Stimulated activated memory B cell treated with anti-CD40 and anti-IgM and Interleukin-4, amounts not matched to agents 10 μg/mL and 1 μg/mL and 100 μg/mL, for 72 hours (primary cell): ENCODE data around the gene TNPO1.
"Not testable (repeated sequence)": the region's sequence is repeated elsewhere in the genome, so short reads cannot be mapped to it uniquely, and the experiment has no call there.

ENCODE experiments used
- ATAC-seq: fragments of 150-1000 bp; cut with Tn5 transposase; 2 replicates; pipeline ENCODE4 v1.10.0; 2021
- H3K27ac Mint-ChIP-seq: one replicate; pipeline ENCODE4 v1.8.0; 2022; ENCODE audit warnings: mild to moderate bottlenecking, mixed read lengths
- H3K27me3 Mint-ChIP-seq: one replicate; pipeline ENCODE4 v1.8.0; 2022; ENCODE audit warnings: mixed read lengths
- H3K36me3 Mint-ChIP-seq: one replicate; pipeline ENCODE4 v1.8.0; 2022; ENCODE audit warnings: mixed read lengths
- H3K4me1 Mint-ChIP-seq: one replicate; pipeline ENCODE4 v1.8.0; 2022; ENCODE audit warnings: mixed read lengths
- H3K4me3 Mint-ChIP-seq: one replicate; pipeline ENCODE4 v1.8.0; 2022; ENCODE audit warnings: mild to moderate bottlenecking, moderate library complexity, mixed read lengths
- H3K9me3 Mint-ChIP-seq: one replicate; pipeline ENCODE4 v1.8.0; 2022; ENCODE audit warnings: mixed read lengths

The TNPO1 gene

GRCh38 chr5:72816284-72817075 lies at the start of gene TNPO1:
TSS of gene TNPO1 (plus strand) at chr5:72816661. CDS start at chr5:72816738, 77 bp downstream.
- peak; percentile 95 for ATAC-seq
- peak within 1 kb of the TSS; percentile 97 for H3K27ac Mint-ChIP-seq
- peaks cover 15% of the 10 kb centered on the region for H3K27me3 Mint-ChIP-seq
- no peaks in the 10 kb centered on the region for H3K36me3 Mint-ChIP-seq
- no peaks in the 10 kb centered on the region for H3K9me3 Mint-ChIP-seq
- peak within 1 kb of the TSS; percentile 97 for H3K4me3 Mint-ChIP-seq
- H3K4me1 Mint-ChIP-seq = peaks cover 22% of the 10 kb centered on the region

GRCh38 chr5:72767289-72768010 lies 49.0 kb upstream of the TNPO1 start:
- Mint-ChIP-seq H3K4me3 (no peak overlapping the region), H3K36me3 (no peaks in the 10 kb centered on the region), H3K27ac (no peak overlapping the region), H3K27me3 (peaks cover 12% of the 10 kb centered on the region), H3K4me1 (no peaks in the 10 kb centered on the region), H3K9me3 (no peaks in the 10 kb centered on the region)
- no peak for ATAC-seq

- ATAC-seq = no peak
- no peak overlapping the region for H3K4me3 Mint-ChIP-seq
- H3K9me3 Mint-ChIP-seq = peaks cover 3% of the 10 kb centered on the region
- H3K4me1 Mint-ChIP-seq = no peaks in the 10 kb centered on the region
- H3K36me3 Mint-ChIP-seq = no peaks in the 10 kb centered on the region
- no peak overlapping the region for H3K27ac Mint-ChIP-seq
- no peaks in the 10 kb centered on the region for H3K27me3 Mint-ChIP-seq
Measured at GRCh38 chr5:72770266-72770665, 46.2 kb upstream of the TNPO1 start.

GRCh38 chr5:72776684-72777083 lies 39.8 kb upstream of the TNPO1 start:
- Mint-ChIP-seq H3K27ac (no peak overlapping the region), H3K27me3 (peaks cover 41% of the 10 kb centered on the region), H3K4me3 (no peak overlapping the region), H3K4me1 (no peaks in the 10 kb centered on the region), H3K9me3 (peaks cover 31% of the 10 kb centered on the region), H3K36me3 (peaks cover 23% of the 10 kb centered on the region)
- ATAC-seq = no peak

- peaks cover 31% of the 10 kb centered on the region for H3K9me3 Mint-ChIP-seq
- H3K4me1 Mint-ChIP-seq = no peaks in the 10 kb centered on the region
- ATAC-seq = no peak
- no peak overlapping the region for H3K27ac Mint-ChIP-seq
- peaks cover 41% of the 10 kb centered on the region for H3K27me3 Mint-ChIP-seq
- H3K4me3 Mint-ChIP-seq = no peak overlapping the region
- peaks cover 23% of the 10 kb centered on the region for H3K36me3 Mint-ChIP-seq
Measured at GRCh38 chr5:72779520-72779919, 36.9 kb upstream of the TNPO1 start.

- H3K4me3 Mint-ChIP-seq = no peak overlapping the region
- no peaks in the 10 kb centered on the region for H3K4me1 Mint-ChIP-seq
- H3K27me3 Mint-ChIP-seq = peaks cover 27% of the 10 kb centered on the region
- H3K36me3 Mint-ChIP-seq = peaks cover 8% of the 10 kb centered on the region
- no peak overlapping the region for H3K27ac Mint-ChIP-seq
- ATAC-seq = no peak
- H3K9me3 Mint-ChIP-seq = peaks cover 9% of the 10 kb centered on the region
Measured at GRCh38 chr5:72783354-72783753, 33.1 kb upstream of the TNPO1 start.

GRCh38 chr5:72784129-72784528 lies 32.3 kb upstream of the TNPO1 start:
- Mint-ChIP-seq H3K27me3 (peaks cover 27% of the 10 kb centered on the region), H3K9me3 (peaks cover 4% of the 10 kb centered on the region), H3K4me1 (no peaks in the 10 kb centered on the region), H3K36me3 (peaks cover 1% of the 10 kb centered on the region), H3K4me3 (no peak overlapping the region), H3K27ac (no peak overlapping the region)
- ATAC-seq = no peak

GRCh38 chr5:72785801-72786200 lies 30.7 kb upstream of the TNPO1 start:
- Mint-ChIP-seq H3K4me1 (no peaks in the 10 kb centered on the region), H3K4me3 (no peak overlapping the region), H3K9me3 (no peaks in the 10 kb centered on the region), H3K36me3 (no peaks in the 10 kb centered on the region), H3K27ac (no peak overlapping the region), H3K27me3 (peaks cover 14% of the 10 kb centered on the region)
- no peak for ATAC-seq

- Mint-ChIP-seq H3K27me3 (peaks cover 14% of the 10 kb centered on the region), H3K27ac (no peak overlapping the region), H3K4me1 (no peaks in the 10 kb centered on the region), H3K4me3 (no peak overlapping the region), H3K9me3 (no peaks in the 10 kb centered on the region), H3K36me3 (no peaks in the 10 kb centered on the region)
- ATAC-seq = no peak
Measured at GRCh38 chr5:72786676-72787075, 29.8 kb upstream of the TNPO1 start.

- Mint-ChIP-seq H3K36me3 (no peaks in the 10 kb centered on the region), H3K4me1 (no peaks in the 10 kb centered on the region), H3K27me3 (peaks cover 25% of the 10 kb centered on the region), H3K9me3 (no peaks in the 10 kb centered on the region), H3K4me3 (no peak overlapping the region), H3K27ac (no peak overlapping the region)
- no peak for ATAC-seq
Measured at GRCh38 chr5:72788866-72789505, 27.5 kb upstream of the TNPO1 start.

GRCh38 chr5:72790186-72790585 lies 26.3 kb upstream of the TNPO1 start:
- Mint-ChIP-seq H3K27me3 (peaks cover 37% of the 10 kb centered on the region), H3K27ac (no peak overlapping the region), H3K36me3 (no peaks in the 10 kb centered on the region), H3K9me3 (no peaks in the 10 kb centered on the region), H3K4me1 (no peaks in the 10 kb centered on the region), H3K4me3 (no peak overlapping the region)
- no peak for ATAC-seq

GRCh38 chr5:72792662-72793061 lies 23.8 kb upstream of the TNPO1 start:
- not testable (repeated sequence) for H3K9me3 Mint-ChIP-seq, H3K4me3 Mint-ChIP-seq, H3K4me1 Mint-ChIP-seq, H3K36me3 Mint-ChIP-seq, ATAC-seq, H3K27ac Mint-ChIP-seq
- H3K27me3 Mint-ChIP-seq = peaks cover 48% of the 10 kb centered on the region

- Mint-ChIP-seq H3K27ac (no peak overlapping the region), H3K9me3 (no peaks in the 10 kb centered on the region), H3K4me3 (no peak overlapping the region), H3K36me3 (no peaks in the 10 kb centered on the region), H3K4me1 (peaks cover 6% of the 10 kb centered on the region), H3K27me3 (peaks cover 34% of the 10 kb centered on the region)
- no peak for ATAC-seq
Measured at GRCh38 chr5:72796001-72796400, 20.5 kb upstream of the TNPO1 start.

- Mint-ChIP-seq H3K27me3 (peaks cover 24% of the 10 kb centered on the region), H3K4me1 (peaks cover 6% of the 10 kb centered on the region), H3K36me3 (peaks cover 1% of the 10 kb centered on the region), H3K27ac (no peak overlapping the region), H3K4me3 (no peak overlapping the region), H3K9me3 (peaks cover 4% of the 10 kb centered on the region)
- ATAC-seq = no peak
Measured at GRCh38 chr5:72799721-72800120, 16.7 kb upstream of the TNPO1 start.

- Mint-ChIP-seq H3K9me3 (peaks cover 24% of the 10 kb centered on the region), H3K36me3 (peaks cover 19% of the 10 kb centered on the region), H3K27me3 (peaks cover 85% of the 10 kb centered on the region)
- not testable (repeated sequence) for H3K4me1 Mint-ChIP-seq, ATAC-seq, H3K4me3 Mint-ChIP-seq, H3K27ac Mint-ChIP-seq
Measured at GRCh38 chr5:72808637-72809036, 7.8 kb upstream of the TNPO1 start.
